ENCODE results near the gene VPS37C. TPM values are rescaled to one million over a fixed set of nuclear protein-coding genes. Genes with fewer than 3 reads are reported as not detected.

VPS37C gene
- total RNA-seq, 1 experiment from 2014 or later, result 23.4 TPM

- TF ChIP-seq, protein P1, sequence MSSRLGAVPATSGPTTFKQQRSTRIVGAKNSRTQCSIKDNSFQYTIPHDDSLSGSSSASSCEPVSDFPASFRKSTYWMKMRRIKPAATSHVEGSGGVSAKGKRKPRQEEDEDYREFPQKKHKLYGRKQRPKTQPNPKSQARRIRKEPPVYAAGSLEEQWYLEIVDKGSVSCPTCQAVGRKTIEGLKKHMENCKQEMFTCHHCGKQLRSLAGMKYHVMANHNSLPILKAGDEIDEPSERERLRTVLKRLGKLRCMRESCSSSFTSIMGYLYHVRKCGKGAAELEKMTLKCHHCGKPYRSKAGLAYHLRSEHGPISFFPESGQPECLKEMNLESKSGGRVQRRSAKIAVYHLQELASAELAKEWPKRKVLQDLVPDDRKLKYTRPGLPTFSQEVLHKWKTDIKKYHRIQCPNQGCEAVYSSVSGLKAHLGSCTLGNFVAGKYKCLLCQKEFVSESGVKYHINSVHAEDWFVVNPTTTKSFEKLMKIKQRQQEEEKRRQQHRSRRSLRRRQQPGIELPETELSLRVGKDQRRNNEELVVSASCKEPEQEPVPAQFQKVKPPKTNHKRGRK (CRISPR knock-in tag; IDR thresholded peaks at IDR 0.05; ENCODE audit: borderline replicate concordance), result no peak
- no peak for TF ChIP-seq SMAD4 (CRISPR knock-in tag; IDR thresholded peaks at IDR 0.05)
- TF ChIP-seq AR (CRISPR knock-in tag; IDR thresholded peaks at IDR 0.05), result no peak
- no peak for TF ChIP-seq OVOL2 (CRISPR knock-in tag; IDR thresholded peaks at IDR 0.05; ENCODE audit: borderline replicate concordance)
Observed at GRCh38 chr11:61198361-61198760, 37.1 kb upstream of the VPS37C start (continued).

- Mint-ChIP-seq H3K4me1 (peaks cover 4% of the 10 kb centered on the region; the same call in 1 of the 2 replicates), H3K4me3 (no peak overlapping the region), H3K9me3 (peaks cover 21% of the 10 kb centered on the region), H3K27me3 (ENCODE audit: low read depth) (peaks cover 4% of the 10 kb centered on the region), H3K36me3 (no peaks in the 10 kb centered on the region), H3K27ac (no peak overlapping the region)
- ATAC-seq, result no peak
- TF ChIP-seq PRDM15 (CRISPR knock-in tag; IDR thresholded peaks at IDR 0.05) (no peak), AFF4 (CRISPR knock-in tag; IDR thresholded peaks at IDR 0.05; ENCODE audit: borderline replicate concordance) (no peak), PRRX2 (CRISPR knock-in tag; IDR thresholded peaks at IDR 0.05) (no peak), ETV6 (CRISPR knock-in tag; IDR thresholded peaks at IDR 0.05) (no peak)
- TF ChIP-seq, protein P2, sequence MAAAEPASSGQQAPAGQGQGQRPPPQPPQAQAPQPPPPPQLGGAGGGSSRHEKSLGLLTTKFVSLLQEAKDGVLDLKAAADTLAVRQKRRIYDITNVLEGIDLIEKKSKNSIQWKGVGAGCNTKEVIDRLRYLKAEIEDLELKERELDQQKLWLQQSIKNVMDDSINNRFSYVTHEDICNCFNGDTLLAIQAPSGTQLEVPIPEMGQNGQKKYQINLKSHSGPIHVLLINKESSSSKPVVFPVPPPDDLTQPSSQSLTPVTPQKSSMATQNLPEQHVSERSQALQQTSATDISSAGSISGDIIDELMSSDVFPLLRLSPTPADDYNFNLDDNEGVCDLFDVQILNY (CRISPR knock-in tag; IDR thresholded peaks at IDR 0.05), result no peak
- TF ChIP-seq, protein P3, sequence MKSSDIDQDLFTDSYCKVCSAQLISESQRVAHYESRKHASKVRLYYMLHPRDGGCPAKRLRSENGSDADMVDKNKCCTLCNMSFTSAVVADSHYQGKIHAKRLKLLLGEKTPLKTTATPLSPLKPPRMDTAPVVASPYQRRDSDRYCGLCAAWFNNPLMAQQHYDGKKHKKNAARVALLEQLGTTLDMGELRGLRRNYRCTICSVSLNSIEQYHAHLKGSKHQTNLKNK (CRISPR knock-in tag; IDR thresholded peaks at IDR 0.05), result no peak
- no peak for DNase-seq (ENCODE audit: low spot score)
- POLR2A ChIA-PET, result interaction anchor here (1.1 kb wide), 1 partner anchor 34 kb away, joined by 3 read pairs; the partner anchor contains the start of gene VPS37C
- CTCF ChIA-PET, result interaction anchor here (1.3 to 1.5 kb wide), 2 partner anchors 9 to 226 kb away, joined by 3 read pairs; no protein-coding TSS in a partner anchor
Observed at GRCh38 chr11:61195719-61196118, 34.5 kb upstream of the VPS37C start.
